ENCODE results near the gene PARP6.

- TF ChIP-seq, protein P1, sequence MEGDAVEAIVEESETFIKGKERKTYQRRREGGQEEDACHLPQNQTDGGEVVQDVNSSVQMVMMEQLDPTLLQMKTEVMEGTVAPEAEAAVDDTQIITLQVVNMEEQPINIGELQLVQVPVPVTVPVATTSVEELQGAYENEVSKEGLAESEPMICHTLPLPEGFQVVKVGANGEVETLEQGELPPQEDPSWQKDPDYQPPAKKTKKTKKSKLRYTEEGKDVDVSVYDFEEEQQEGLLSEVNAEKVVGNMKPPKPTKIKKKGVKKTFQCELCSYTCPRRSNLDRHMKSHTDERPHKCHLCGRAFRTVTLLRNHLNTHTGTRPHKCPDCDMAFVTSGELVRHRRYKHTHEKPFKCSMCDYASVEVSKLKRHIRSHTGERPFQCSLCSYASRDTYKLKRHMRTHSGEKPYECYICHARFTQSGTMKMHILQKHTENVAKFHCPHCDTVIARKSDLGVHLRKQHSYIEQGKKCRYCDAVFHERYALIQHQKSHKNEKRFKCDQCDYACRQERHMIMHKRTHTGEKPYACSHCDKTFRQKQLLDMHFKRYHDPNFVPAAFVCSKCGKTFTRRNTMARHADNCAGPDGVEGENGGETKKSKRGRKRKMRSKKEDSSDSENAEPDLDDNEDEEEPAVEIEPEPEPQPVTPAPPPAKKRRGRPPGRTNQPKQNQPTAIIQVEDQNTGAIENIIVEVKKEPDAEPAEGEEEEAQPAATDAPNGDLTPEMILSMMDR (IDR thresholded peaks at IDR 0.05): no peak
- TF ChIP-seq POLR2A (IDR thresholded peaks at IDR 0.05): no peak
Observed at GRCh38 chr15:72278737-72279136, 6.4 kb upstream of the PARP6 start.

Measured in ovary (tissue), 3 donors.